T-cell (primary cell): Measurements from ENCODE around the gene PCDHA13. TPM values are rescaled to one million over a fixed set of nuclear protein-coding genes. Genes with fewer than 3 reads are reported as not detected.
"Not testable (repeated sequence)": the region's sequence is repeated elsewhere in the genome, so short reads cannot be mapped to it uniquely, and the experiment has no call there.

Source experiments
- ATAC-seq, 4 experiments: fragments of 200-7000 bp in 3 of 4; fragments of 150-1000 bp in 1 of 4; cut with Tn5 transposase; replicated peaks in 1 of 4; 1 replicate in 3 of 4; 2 replicates in 1 of 4; pipeline ENCODE4 v1.10.0; 2021; ENCODE audit warnings: moderate library complexity in 3 of 4, mild to moderate bottlenecking in 2 of 4, moderate number of reproducible peaks in 1 of 4
- CTCF ChIA-PET, 2 donors: fragments of 300-600 bp; sonication (Branson Sonifier 250); formaldehyde crosslinking; loops; one replicate each; lab custom pipeline; 2022; ENCODE audit warnings: antibody characterized with exemption in 2 of 2; lab: Charles Lee
- POLR2A ChIA-PET, 2 donors: fragments of 300-600 bp; sonication (Branson Sonifier 250); formaldehyde crosslinking; loops; one replicate each; lab custom pipeline; 2022; ENCODE audit warnings: antibody characterized with exemption in 2 of 2; lab: Charles Lee
- DNase-seq, 35 experiments: peaks; one replicate each; pipeline versions ENCODE4 v3.0.0 to v3.0.0-alpha.2; 2013 to 2023
- H3K27ac ChIP-seq: one replicate; pipeline ENCODE4 v1.5.1; 2013; ENCODE audit warnings: low read length
- H3K27me3 ChIP-seq, 2 experiments: replicated peaks in 1 of 2; 1 replicate in 1 of 2; 2 replicates in 1 of 2; pipeline versions ENCODE4 v1.6.1 to v1.7.0; 2013; ENCODE audit warnings: low read length in 1 of 2, mixed read lengths in 1 of 2; ENCODE audit not compliant: control insufficient read depth in 2 of 2, insufficient read depth in 2 of 2; ENCODE audit errors: extremely low read depth in 1 of 2
- H3K36me3 ChIP-seq, 2 donors: 1 replicate in 1 of 2; 2 replicates in 1 of 2; pipeline versions ENCODE4 v1.6.1 to v1.7.0; 2013; ENCODE audit warnings: low read length in 1 of 2; ENCODE audit not compliant: control insufficient read depth in 2 of 2, insufficient read depth in 1 of 2; ENCODE audit errors: extremely low read depth in 1 of 2
- H3K4me1 ChIP-seq, 2 experiments: 1 replicate in 1 of 2; 2 replicates in 1 of 2; pipeline versions ENCODE4 v1.6.1 to v1.7.0; 2013; ENCODE audit warnings: low read length in 2 of 2, mixed read lengths in 1 of 2; ENCODE audit not compliant: insufficient read depth in 2 of 2, control insufficient read depth in 1 of 2; ENCODE audit errors: extremely low read depth in 1 of 2
- H3K4me3 ChIP-seq, 2 donors: 1 replicate in 1 of 2; 2 replicates in 1 of 2; pipeline versions ENCODE4 v1.5.1 to v1.7.0; 2013; ENCODE audit warnings: mild to moderate bottlenecking in 2 of 2, low read length in 1 of 2, moderate library complexity in 1 of 2; ENCODE audit not compliant: control insufficient read depth in 1 of 2; ENCODE audit errors: extremely low read depth in 1 of 2
- H3K9me3 ChIP-seq: 2 replicates; pipeline ENCODE4 v1.7.0; 2013
- H3K27ac Mint-ChIP-seq, 2 donors: one replicate each; pipeline ENCODE4 v1.8.0; 2020 to 2021; ENCODE audit warnings: mild to moderate bottlenecking in 2 of 2, mixed read lengths in 2 of 2
- H3K27me3 Mint-ChIP-seq, 2 donors: one replicate each; pipeline ENCODE4 v1.8.0; 2021 to 2022; ENCODE audit warnings: mixed read lengths in 2 of 2
- H3K36me3 Mint-ChIP-seq: one replicate; pipeline ENCODE4 v1.8.0; 2021; ENCODE audit warnings: mixed read lengths
- H3K4me1 Mint-ChIP-seq, 3 donors: one replicate each; pipeline ENCODE4 v1.8.0; 2020 to 2022; ENCODE audit warnings: mixed read lengths in 3 of 3, mild to moderate bottlenecking in 1 of 3
- H3K4me3 Mint-ChIP-seq, 3 donors: one replicate each; pipeline ENCODE4 v1.8.0; 2020 to 2022; ENCODE audit warnings: mild to moderate bottlenecking in 3 of 3, mixed read lengths in 3 of 3, moderate library complexity in 3 of 3
- H3K9me3 Mint-ChIP-seq, 3 donors: one replicate each; pipeline ENCODE4 v1.8.0; 2020 to 2022; ENCODE audit warnings: mixed read lengths in 3 of 3
- WGBS: methylation state at CpG from one replicate; pipeline ENCODE4 v1.1.5; 2013; ENCODE audit warnings: missing lambda C conversion rate; ENCODE audit not compliant: insufficient coverage; 5-methylcytosine and 5-hydroxymethylcytosine counted together
- total RNA-seq, 35 experiments: library from RNA in 6 of 35; stranded (reverse) in 6 of 35; fragments of 120-200 nt in 1 of 35; gene quantifications; one replicate each; pipeline versions ENCODE4 v1.2.1 to v1.2.4 and lab custom pipeline; 2013 to 2026

PCDHA13 gene
- not detected for total RNA-seq
- total RNA-seq (2013), result not detected
- total RNA-seq (lab: John Stamatoyannopoulos, UW), result 0 reads per million in 29 experiments

GRCh38 chr5:140881889-140882590 lies at the start of gene PCDHA13:
TSS of gene PCDHA13 (plus strand) at chr5:140882124. CDS start at chr5:140882269, 145 bp downstream.
- Mint-ChIP-seq H3K4me3 (no peak within 1 kb of the TSS), H3K27ac (no peak within 1 kb of the TSS), H3K4me1 (no peaks in the 10 kb centered on the region), H3K27me3 (peaks cover 31 to 33% of the 10 kb centered on the region in 2 donors), H3K36me3 (peaks cover 11% of the 10 kb centered on the region), H3K9me3 (peaks cover 16 to 34% (median 19%) of the 10 kb centered on the region in 3 donors)
- Histone ChIP-seq H3K4me1 (no peaks in the 10 kb centered on the region), H3K9me3 (no peaks in the 10 kb centered on the region), H3K27me3 (peaks cover 4 to 19% of the 10 kb centered on the region in 2 experiments), H3K4me3 (no peak within 1 kb of the TSS), H3K27ac (no peak within 1 kb of the TSS), H3K36me3 (no peaks in the 10 kb centered on the region)
- DNase-seq, result no peak
- ATAC-seq, result no peak
- CTCF ChIA-PET, result no interaction called here
- WGBS, result 26% methylated on average over 8 of the region's 35 CpGs
- POLR2A ChIA-PET, result no interaction called here

- H3K27ac Mint-ChIP-seq, result peak within 1 kb of the TSS in 1 of 2 donors; percentile 23
- CTCF ChIA-PET, result no interaction called here
- DNase-seq (no peak), ATAC-seq (no peak)
- no peak within 1 kb of the TSS for H3K27ac ChIP-seq
- no peak within 1 kb of the TSS for H3K4me3 Mint-ChIP-seq
- peaks cover 0 to 21% of the 10 kb centered on the region in 2 experiments for H3K27me3 ChIP-seq
- no peaks in the 10 kb centered on the region for H3K9me3 ChIP-seq
- H3K36me3 ChIP-seq, result no peaks in the 10 kb centered on the region
- WGBS, result no CpG with 5 or more reads among the region's 8 CpGs
- H3K4me1 ChIP-seq, result no peaks in the 10 kb centered on the region
- H3K27me3 Mint-ChIP-seq, result peaks cover 28 to 34% of the 10 kb centered on the region in 2 donors
- POLR2A ChIA-PET, result no interaction called here
- peaks cover 4% of the 10 kb centered on the region for H3K36me3 Mint-ChIP-seq
- peaks cover 0 to 3% (median 0%) of the 10 kb centered on the region in 3 donors for H3K4me1 Mint-ChIP-seq
- peaks cover 8 to 19% (median 15%) of the 10 kb centered on the region in 3 donors for H3K9me3 Mint-ChIP-seq
- no peak within 1 kb of the TSS for H3K4me3 ChIP-seq
Measured at GRCh38 chr5:140833993-140834392, 47.9 kb upstream of the PCDHA13 start, which contains the start of gene PCDHA7. TSS of gene PCDHA7 (plus strand) at chr5:140834269. CDS start at chr5:140834384, 115 bp downstream.

GRCh38 chr5:140834439-140835008 lies 47.4 kb upstream of the PCDHA13 start:
- H3K4me3 ChIP-seq, CTCF ChIA-PET, ATAC-seq, H3K4me3 Mint-ChIP-seq, POLR2A ChIA-PET, H3K4me1 Mint-ChIP-seq, DNase-seq, H3K36me3 Mint-ChIP-seq, H3K27ac Mint-ChIP-seq, H3K4me1 ChIP-seq, H3K27ac ChIP-seq, H3K36me3 ChIP-seq, H3K9me3 ChIP-seq: not testable (repeated sequence)
- WGBS, result 47% methylated on average over 19 of the region's 38 CpGs
- H3K27me3 ChIP-seq, result peaks cover 0 to 21% of the 10 kb centered on the region in 2 experiments
- H3K27me3 Mint-ChIP-seq, result peaks cover 30 to 37% of the 10 kb centered on the region in 2 donors
- H3K9me3 Mint-ChIP-seq, result peaks cover 8 to 19% (median 15%) of the 10 kb centered on the region in 3 donors

GRCh38 chr5:140835622-140836510 lies 46.1 kb upstream of the PCDHA13 start:
- ATAC-seq (no peak), DNase-seq (no peak)
- peaks cover 0 to 15% of the 10 kb centered on the region in 2 experiments for H3K27me3 ChIP-seq
- Mint-ChIP-seq H3K36me3 (peaks cover 4% of the 10 kb centered on the region), H3K9me3 (peaks cover 15 to 28% (median 17%) of the 10 kb centered on the region in 3 donors), H3K4me3 (no peak overlapping the region), H3K4me1 (peaks cover 0 to 5% (median 0%) of the 10 kb centered on the region in 3 donors), H3K27me3 (peaks cover 38 to 41% of the 10 kb centered on the region in 2 donors), H3K27ac (no peak overlapping the region)
- no peaks in the 10 kb centered on the region for H3K9me3 ChIP-seq
- no peak overlapping the region for H3K4me3 ChIP-seq
- no peaks in the 10 kb centered on the region for H3K36me3 ChIP-seq
- ChIA-PET CTCF (no interaction called here), POLR2A (no interaction called here)
- H3K4me1 ChIP-seq, result no peaks in the 10 kb centered on the region
- H3K27ac ChIP-seq, result no peak overlapping the region
- WGBS, result 63% methylated on average over 103 of the region's 103 CpGs

- ChIA-PET POLR2A (no interaction called here), CTCF (no interaction called here)
- DNase-seq (no peak), ATAC-seq (no peak)
- H3K27ac Mint-ChIP-seq, result no peak within 1 kb of the TSS
- Histone ChIP-seq H3K4me1 (no peaks in the 10 kb centered on the region), H3K27ac (no peak within 1 kb of the TSS), H3K9me3 (no peaks in the 10 kb centered on the region), H3K4me3 (no peak within 1 kb of the TSS), H3K36me3 (no peaks in the 10 kb centered on the region), H3K27me3 (peaks cover 0 to 9% of the 10 kb centered on the region in 2 experiments)
- H3K27me3 Mint-ChIP-seq, result peaks cover 18 to 22% of the 10 kb centered on the region in 2 donors
- peaks cover 7 to 23% (median 13%) of the 10 kb centered on the region in 3 donors for H3K9me3 Mint-ChIP-seq
- no peaks in the 10 kb centered on the region for H3K36me3 Mint-ChIP-seq
- WGBS, result 42% methylated on average over 21 of the region's 47 CpGs
- no peak within 1 kb of the TSS for H3K4me3 Mint-ChIP-seq
- peaks cover 0 to 2% (median 0%) of the 10 kb centered on the region in 3 donors for H3K4me1 Mint-ChIP-seq
Measured at GRCh38 chr5:140840978-140841962, 40.7 kb upstream of the PCDHA13 start, which contains the start of gene PCDHA8. TSS of gene PCDHA8 (plus strand) at chr5:140841187. CDS start at chr5:140841322, 135 bp downstream.
